C4-2B (cell line): ENCODE data around the gene RIPOR2.

Experiments
- H3K27ac ChIP-seq: fragments of 450-650 bp; 2 replicates; pipeline ENCODE4 v1.5.1; 2017
- ZFX ChIP-seq: fragments of 450-650 bp; IDR thresholded peaks from 2 replicates; pipeline ENCODE4 v1.6.1; 2017
- TF ChIP-seq, protein P1 (sequence below): fragments of 450-650 bp; conservative IDR thresholded peaks from 2 replicates; pipeline ENCODE4 v1.5.1; 2017; ENCODE audit warnings: mild to moderate bottlenecking

Gene RIPOR2

DNA sequence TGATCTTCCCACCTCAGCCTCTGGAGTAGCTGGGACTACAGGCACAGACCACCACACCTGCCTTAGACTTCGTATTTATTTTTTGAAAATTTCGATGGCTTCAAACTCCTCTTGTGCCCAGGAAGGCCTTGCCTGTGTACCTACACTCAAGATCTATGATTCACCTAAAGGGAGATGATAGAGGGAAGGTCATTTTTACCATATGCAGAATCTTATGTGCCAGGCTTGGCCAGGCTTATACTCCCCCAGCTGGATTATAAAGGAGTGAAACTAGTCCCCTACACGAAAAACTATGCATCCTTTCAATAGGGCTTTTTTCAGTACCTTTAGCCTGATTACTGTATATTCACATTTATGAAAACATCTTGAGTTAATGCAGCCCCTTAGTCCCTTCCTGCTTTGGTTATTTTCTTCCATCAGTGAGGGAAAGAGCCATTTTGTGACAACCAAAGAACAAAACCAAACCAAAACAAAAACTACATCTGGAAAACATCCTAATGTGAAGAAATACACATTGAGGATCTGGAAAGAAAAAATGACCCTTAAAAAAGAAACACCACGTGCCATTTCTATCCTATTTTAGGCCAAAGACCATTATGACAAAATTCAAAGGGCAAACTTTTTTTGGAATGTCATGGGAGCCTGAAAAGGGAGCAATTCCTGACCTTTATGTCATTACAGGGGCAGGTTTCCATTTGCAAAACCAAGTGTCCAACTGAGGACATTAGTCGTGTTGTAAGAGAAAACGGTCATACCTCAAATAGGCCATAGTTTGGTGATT is 34.7 kb downstream of the RIPOR2 start:
- no peak overlapping the region for H3K27ac ChIP-seq
- TF ChIP-seq, protein P1, sequence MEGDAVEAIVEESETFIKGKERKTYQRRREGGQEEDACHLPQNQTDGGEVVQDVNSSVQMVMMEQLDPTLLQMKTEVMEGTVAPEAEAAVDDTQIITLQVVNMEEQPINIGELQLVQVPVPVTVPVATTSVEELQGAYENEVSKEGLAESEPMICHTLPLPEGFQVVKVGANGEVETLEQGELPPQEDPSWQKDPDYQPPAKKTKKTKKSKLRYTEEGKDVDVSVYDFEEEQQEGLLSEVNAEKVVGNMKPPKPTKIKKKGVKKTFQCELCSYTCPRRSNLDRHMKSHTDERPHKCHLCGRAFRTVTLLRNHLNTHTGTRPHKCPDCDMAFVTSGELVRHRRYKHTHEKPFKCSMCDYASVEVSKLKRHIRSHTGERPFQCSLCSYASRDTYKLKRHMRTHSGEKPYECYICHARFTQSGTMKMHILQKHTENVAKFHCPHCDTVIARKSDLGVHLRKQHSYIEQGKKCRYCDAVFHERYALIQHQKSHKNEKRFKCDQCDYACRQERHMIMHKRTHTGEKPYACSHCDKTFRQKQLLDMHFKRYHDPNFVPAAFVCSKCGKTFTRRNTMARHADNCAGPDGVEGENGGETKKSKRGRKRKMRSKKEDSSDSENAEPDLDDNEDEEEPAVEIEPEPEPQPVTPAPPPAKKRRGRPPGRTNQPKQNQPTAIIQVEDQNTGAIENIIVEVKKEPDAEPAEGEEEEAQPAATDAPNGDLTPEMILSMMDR: no peak
- TF ChIP-seq ZFX: no peak

DNA sequence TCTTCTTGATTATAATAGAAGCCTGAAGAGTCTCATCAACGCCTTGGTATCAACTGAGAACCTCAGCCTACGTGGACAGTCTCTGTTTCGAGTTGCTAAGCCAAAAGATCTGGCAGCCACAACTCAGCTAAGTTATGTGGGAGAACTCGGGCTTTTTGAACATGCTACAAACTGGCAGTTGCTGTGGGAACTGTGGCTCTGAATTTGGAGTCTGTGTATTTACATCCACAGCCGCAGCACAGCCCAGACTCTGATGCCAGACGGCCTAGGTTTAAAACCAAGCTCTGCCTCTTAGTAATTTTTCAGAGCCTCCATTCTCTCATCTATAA is 35.8 kb downstream of the RIPOR2 start:
- no peak overlapping the region for H3K27ac ChIP-seq
- TF ChIP-seq, protein P1: no peak
- TF ChIP-seq ZFX: no peak

DNA sequence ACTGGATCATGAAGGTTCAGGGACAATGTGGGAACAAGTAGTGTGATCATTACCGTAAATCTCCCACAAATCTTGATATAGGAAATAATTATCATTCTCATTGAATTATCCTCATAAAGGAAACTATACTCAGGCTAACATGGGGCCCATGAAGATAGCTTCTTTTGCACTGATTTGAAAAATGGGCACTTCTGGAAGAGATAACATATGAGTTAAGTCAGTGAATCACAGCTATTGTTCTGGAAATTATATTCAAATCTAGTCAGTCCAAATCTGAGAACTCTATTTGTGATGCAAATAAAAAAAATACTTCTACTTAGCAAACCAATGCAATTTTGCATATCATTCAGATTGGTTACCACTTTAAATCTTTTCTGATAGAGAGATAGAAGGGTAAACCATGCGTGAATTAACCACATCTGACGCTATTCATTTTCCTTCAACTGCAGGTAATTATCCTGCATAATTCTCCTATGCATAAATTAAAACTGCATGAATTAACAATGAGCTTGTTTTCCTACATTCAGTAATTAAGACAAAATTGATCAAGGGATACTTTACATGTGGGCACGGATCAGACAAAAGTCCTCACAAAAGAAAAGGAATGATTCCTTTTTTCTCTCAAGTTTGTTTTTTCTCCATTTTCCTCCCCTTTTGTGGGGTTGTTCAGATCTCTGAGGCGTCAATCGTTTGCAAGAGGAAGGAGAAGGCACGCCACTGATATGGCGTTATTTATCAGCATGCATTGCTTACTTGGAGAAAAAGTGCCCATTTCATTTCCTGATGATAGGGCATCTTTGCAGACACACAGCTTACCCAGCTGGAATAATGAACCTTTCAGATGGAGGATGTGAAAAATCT is 36.4 kb downstream of the RIPOR2 start:
- TF ChIP-seq, protein P1: no peak
- TF ChIP-seq ZFX: no peak
- no peak overlapping the region for H3K27ac ChIP-seq

DNA sequence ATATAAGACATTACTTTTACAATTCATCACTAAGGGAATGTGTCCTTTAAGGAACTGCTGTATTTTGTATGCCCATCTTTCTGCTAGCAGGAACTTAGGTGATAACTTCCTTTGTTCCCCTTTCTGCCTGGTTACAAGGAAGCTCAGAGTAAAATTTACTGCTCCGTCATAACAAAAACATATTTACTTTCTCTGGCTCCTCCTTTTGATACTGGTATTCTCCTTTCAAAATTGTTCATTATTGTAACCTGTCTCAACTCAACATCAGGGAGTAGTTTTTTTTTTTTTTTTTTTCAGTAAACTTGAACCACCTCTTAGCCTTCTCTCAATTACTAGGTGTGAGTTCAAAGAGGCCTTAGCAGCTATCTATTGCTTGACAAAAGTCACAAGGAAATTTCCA is 37.1 kb downstream of the RIPOR2 start:
- TF ChIP-seq, protein P1: no peak
- TF ChIP-seq ZFX: no peak
- no peak overlapping the region for H3K27ac ChIP-seq

DNA sequence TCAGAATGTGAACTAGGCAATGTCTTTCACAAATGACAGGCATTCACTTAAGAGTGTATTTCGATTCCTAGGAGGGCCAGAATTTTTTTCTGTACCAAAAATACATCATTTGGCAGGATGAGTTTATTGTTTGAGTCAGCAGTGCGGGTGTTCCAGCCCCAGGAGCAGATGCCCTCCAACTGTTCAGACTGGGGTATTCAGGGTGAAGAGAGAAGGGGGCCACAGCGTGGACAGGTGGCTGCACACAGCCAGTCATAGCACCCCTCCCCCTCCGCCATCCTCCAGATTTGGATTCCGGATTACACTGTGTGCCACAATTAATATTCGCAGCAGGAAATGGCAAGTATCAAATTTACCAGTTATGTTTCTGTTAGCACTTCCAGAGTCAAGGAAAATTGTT is 38.6 kb downstream of the RIPOR2 start:
- H3K27ac ChIP-seq: no peak overlapping the region
- TF ChIP-seq, protein P1: no peak
- TF ChIP-seq ZFX: no peak

DNA sequence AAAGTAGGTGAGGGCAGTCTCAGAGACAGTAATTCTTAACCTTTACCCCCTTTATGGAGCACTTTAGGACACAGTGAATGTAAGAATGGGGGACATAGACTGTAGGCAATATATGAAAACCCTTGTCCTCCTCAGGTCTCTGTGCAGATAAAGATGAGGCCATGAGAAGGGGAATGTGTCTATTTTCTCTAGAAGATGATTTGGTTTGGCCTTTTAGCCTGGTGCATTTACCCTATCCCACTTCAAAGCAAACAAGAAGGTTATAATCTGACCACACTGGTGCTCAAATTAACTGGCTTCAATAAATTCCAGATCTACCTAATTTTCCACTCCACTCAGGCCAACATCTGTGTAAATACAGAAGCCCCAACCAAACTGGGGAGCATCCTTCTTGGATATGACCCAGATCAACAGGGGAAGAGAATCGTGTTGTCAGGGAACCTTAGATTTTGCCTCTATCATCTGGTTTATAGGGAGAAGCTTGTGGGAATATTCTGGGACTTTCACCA is 42.4 kb downstream of the RIPOR2 start:
- H3K27ac ChIP-seq: no peak overlapping the region
- TF ChIP-seq, protein P1: no peak
- no peak for TF ChIP-seq ZFX

DNA sequence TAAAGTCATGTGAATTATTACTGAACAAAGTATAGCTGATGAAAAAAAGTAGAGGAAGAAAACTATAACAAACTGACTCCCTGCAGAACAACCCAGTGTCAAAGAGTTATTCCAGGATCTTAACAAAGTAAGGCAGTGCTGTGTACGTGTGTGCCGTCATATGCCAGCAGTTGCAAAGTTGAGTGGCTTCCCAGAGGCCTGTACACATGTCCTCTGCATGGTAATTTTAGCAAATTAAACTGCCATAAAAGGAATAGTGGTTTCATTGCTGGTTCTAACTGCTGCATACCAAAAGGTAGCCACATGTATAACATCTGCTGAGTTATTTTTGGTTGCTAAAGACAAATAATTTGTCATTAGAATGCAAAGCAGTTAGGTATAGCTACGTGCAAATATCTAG is 44.8 kb downstream of the RIPOR2 start:
- H3K27ac ChIP-seq: no peak overlapping the region
- TF ChIP-seq, protein P1: no peak
- TF ChIP-seq ZFX: no peak
